IPS-18c (cell line): ENCODE data around the gene CD22.

Experiments used
- H3K4me3 ChIP-seq: 2 replicates; pipeline ENCODE4 v1.7.0; 2013; ENCODE audit warnings: low read depth, mild to moderate bottlenecking, low read length, moderate library complexity; ENCODE audit not compliant: insufficient read depth
- H3K9me3 ChIP-seq: one replicate; pipeline ENCODE4 v1.6.1; 2013; ENCODE audit warnings: mild to moderate bottlenecking, low read length, moderate library complexity; ENCODE audit not compliant: control insufficient read depth, insufficient read depth

CD22 gene

DNA sequence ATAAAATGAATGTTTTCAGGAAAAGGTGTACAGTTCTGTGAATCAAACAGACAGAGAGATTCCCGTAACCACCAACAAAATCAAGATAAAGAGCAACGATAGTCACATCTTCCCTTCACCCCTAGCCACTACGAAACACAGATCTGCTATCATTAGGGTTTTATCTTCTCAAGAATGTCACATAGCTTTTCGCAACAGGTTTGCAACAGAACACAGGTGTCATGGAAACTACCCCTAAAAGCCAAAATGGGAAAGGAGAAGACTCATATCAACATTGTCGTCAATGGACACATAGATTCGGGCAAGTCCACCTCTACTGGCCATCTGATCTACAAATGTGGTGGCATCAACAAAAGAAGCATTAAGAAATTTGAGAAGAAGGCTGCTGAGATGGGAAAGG, 52.9 kb downstream of the CD22 start:
- H3K4me3 ChIP-seq = no peak overlapping the region
- H3K9me3 ChIP-seq = peaks cover 13% of the 10 kb centered on the region

DNA sequence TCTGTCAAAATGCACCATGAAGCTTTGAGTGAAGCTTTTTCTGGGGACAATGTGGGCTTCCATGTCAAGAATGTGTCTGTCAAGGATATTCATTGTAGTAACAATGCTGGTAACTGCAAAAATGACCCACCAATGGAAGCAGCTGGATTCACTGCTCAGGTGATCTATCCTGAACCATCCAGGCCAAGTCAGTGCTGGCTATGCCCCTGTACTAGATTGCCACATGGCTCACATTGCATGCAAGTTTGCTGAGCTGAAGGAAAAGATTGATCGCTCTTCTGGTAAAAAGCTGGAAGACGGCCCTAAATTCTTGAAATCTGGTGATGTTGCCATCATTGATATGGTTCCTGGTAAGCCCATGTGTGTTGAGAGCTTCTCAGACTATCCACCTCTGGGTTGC, 54.5 kb downstream of the CD22 start:
- H3K9me3 ChIP-seq = peaks cover 10% of the 10 kb centered on the region
- H3K4me3 ChIP-seq = no peak overlapping the region

DNA sequence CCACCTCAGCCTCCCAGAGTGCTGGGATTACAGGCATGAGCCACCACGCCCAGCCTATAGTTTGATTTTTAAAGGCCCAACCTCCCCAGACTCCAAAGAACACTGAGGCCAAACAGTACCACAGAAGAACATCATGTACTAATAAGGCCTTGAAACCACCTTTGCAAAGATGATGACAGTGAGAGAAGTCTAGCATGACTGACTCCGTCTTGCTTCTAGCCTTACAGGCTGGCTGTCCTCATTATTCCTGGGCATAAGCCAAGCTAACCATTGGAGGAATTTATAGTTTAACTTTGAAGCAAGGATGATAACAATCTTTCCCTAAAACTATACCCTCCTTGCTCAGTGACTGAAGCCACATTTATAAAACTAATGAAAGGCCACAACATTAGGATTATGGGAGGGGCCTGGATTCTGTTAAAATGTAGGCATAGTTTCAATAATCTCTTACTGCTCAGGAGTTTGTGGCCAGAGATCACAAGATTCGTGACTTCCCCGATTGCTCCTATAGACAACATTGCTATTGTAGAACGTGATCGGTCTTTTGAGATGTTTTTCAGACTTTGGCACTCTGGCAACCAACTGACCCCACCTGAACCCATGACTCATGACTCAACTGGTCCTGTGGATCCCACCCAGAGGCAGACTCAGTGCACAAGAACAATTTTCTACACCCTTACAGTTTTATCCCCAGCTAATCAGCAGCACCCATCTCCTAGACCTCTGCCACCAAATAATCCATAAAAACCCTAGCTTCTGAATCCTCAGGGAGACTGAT, 59.5 kb downstream of the CD22 start:
- Histone ChIP-seq H3K9me3 (peaks cover 13% of the 10 kb centered on the region), H3K4me3 (no peak overlapping the region)

DNA sequence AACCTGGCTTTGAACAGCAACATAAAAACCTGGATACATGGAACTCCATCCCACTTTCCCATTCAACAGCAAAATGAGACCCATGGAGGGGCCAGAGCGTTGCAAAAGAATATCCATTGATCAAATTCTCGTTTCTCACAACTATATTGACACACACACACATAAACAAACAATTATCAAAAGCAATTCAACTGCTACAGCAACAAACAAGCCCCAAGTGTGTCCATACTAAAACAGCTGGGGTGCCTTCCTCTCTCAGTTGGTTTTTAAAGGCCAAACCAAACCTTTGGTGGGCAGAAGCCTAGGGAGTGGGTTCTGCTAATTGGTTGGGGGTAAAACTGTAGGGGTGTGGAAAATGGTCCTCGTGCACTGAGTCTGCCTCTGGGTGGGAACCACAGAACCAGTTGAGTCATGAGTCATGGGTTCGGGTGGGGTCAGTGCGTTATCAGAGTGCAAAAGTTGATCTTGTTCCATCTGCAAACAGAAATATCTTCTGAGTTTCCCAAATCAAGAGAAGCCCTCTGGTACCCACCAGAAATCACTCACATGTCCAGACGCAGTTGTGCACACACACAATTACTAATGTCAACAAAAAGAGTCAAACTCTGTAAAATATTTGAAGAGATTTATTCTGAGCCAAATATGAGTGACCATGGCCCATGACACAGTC, 60.3 kb downstream of the CD22 start:
- Histone ChIP-seq H3K9me3 (peaks cover 13% of the 10 kb centered on the region), H3K4me3 (no peak overlapping the region)

DNA sequence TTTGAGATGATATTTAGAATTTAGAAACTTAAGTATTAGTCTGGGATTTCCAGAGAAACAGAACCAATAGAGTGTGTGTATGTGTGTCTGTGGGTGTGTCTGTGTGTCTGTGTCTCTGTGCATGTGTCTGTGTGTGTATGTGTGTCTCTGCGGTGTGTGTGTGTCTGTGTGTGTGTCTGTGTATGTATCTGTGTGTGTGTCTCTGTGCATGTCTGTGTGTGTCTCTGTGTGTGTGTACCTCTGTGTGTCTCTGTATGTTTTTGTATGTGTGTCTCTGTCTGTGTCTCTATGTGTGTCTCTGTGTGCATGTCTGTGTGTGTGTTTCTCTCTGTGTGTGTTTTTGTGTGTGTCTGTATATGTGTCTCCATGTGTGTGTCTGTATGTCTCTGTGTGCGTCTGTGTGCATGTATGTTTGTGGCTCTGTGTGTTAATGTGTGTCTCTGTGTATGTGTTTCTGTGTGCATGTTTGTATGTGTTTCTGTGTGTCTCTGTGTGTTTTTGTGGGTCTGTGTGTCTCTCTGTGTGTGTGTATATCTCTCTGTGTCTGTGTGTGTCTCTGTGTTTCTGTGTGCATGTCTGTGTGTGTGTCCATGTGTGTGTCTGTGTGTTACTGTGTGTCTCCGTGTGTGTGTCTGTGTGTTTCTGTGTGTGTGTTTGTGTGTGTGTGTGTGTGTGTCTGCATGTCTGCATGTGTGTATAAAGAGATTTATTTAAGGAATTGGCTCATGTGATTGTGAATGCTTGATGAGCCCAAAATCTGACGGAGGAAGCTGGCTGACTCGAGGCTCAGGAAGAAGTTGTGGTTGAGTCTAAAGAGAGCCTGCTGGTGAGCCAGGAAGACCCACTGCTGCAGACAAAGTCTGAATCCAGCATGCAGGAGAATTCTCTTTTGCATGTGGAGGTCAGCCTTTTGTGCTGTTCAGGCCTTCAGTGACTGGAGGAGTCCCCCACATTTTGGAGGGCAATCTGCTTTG, 64.0 kb downstream of the CD22 start:
- Histone ChIP-seq H3K9me3 (peaks cover 3% of the 10 kb centered on the region), H3K4me3 (no peak overlapping the region)

DNA sequence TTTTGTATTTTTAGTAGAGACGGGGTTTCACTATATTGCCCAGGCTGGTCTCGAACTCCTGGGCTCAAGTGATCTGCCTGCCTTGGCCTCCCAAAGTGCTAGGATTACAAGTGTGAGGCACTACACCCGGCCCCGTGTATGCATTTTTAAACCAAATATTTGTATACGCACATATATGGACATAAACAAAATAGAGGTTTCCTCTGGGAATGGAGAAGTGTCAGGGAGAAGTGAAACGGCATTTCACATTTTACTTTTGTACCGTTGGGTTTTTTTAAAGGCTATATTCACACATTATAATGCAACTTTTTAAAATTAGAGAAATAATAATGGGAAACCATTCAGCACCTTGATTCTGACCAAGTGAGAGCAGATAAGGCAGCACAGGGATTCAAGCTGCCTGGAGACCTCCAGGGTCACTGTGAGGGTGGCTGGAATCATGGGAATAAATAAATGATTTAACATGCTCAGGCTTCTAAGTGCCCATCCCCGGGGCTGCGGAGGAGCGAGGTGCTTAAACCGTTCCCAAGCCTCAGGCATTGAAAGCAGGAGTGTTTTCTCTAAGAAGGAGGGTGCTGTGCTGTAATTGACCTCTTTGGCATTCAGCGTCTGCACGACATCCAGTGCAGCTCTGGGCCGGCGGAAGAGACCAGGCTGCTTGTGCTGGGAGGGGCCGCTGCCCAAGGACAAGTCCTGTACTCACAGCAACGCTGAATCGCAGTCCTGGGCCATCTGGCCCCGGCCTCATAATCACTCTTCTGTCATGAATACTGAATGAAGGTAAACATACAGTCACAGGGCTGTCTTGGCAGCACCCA, 66.6 kb downstream of the CD22 start:
- no peak overlapping the region for H3K4me3 ChIP-seq
- H3K9me3 ChIP-seq = no peaks in the 10 kb centered on the region

DNA sequence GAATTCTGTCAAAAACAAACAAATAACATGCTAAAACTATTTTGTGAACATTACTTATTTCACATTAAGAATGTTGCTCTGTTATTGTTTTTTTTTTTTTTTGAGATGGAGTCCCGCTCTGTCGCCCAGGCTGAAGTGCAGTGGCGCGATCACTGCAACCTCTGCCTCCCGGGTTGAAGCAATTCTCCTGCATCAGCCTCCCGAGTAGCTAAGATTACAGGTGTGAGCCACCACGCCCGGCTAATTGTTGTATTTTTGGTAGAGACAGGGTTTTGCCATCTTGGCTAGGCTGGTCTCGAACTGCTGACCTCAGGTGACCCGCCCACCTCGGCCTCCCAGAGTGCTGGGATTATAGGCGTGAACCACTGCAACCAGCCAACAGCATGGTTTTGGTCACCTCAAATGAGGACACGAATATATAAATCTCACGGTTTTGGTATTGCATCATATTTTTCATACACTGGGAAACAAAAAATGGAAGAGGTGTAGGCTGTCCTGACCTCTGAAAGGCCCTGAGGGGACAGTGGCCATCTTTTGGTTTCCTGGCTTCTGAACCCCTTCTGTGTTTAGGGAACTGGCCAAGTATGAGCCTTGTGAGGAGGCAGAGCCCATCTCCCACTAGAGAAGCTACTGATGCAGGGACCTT, 67.4 kb downstream of the CD22 start:
- Histone ChIP-seq H3K9me3 (no peaks in the 10 kb centered on the region), H3K4me3 (no peak overlapping the region)
